Mesenchymal stem cell (in vitro differentiated cells and primary cell): Measurements from ENCODE around the gene IFNA21.
A peak's percentile ranks its signal among the peaks of the same experiment; 100 is the strongest.
"Not testable (repeated sequence)": the region's sequence is repeated elsewhere in the genome, so short reads cannot be mapped to it uniquely, and the experiment has no call there.

Experiments
- DNase-seq: peaks from one replicate; pipeline ENCODE4 v3.0.0-alpha.2; 2013
- H2AFZ ChIP-seq: one replicate; pipeline ENCODE4 v1.6.1; 2013; ENCODE audit warnings: low read depth, mild to moderate bottlenecking, control low read depth, inconsistent platforms, low read length, moderate library complexity
- H2AK5ac ChIP-seq: 2 replicates; pipeline ENCODE4 v1.6.1; 2013; ENCODE audit warnings: low read length, moderate library complexity, mild to moderate bottlenecking, inconsistent platforms; ENCODE audit not compliant: severe bottlenecking
- H2BK120ac ChIP-seq: one replicate; pipeline ENCODE4 v1.6.1; 2013; ENCODE audit warnings: low read depth, mild to moderate bottlenecking, inconsistent platforms, low read length, moderate library complexity
- H2BK12ac ChIP-seq, 2 experiments: one replicate each; pipeline ENCODE4 v1.6.1; 2013; ENCODE audit warnings: inconsistent platforms in 2 of 2, low read length in 2 of 2, mild to moderate bottlenecking in 2 of 2, moderate library complexity in 2 of 2, control low read depth in 1 of 2
- H2BK15ac ChIP-seq: one replicate; pipeline ENCODE4 v1.6.1; 2013; ENCODE audit warnings: mild to moderate bottlenecking, low read depth, inconsistent platforms; ENCODE audit not compliant: poor library complexity, severe bottlenecking
- H2BK5ac ChIP-seq: 2 replicates; pipeline ENCODE4 v1.6.1; 2013; ENCODE audit warnings: low read depth, mild to moderate bottlenecking, low read length, control low read depth, inconsistent platforms; ENCODE audit not compliant: poor library complexity, severe bottlenecking
- H3K14ac ChIP-seq, 2 experiments: one replicate each; pipeline ENCODE4 v1.6.1; 2013; ENCODE audit warnings: inconsistent platforms in 2 of 2, low read length in 2 of 2, control low read depth in 1 of 2, mild to moderate bottlenecking in 1 of 2, moderate library complexity in 1 of 2
- H3K18ac ChIP-seq, 2 experiments: one replicate each; pipeline ENCODE4 v1.6.1; 2013; ENCODE audit warnings: inconsistent platforms in 2 of 2, low read length in 2 of 2, control low read depth in 1 of 2, low read depth in 1 of 2, mild to moderate bottlenecking in 1 of 2
- H3K23ac ChIP-seq, 2 experiments: one replicate each; pipeline ENCODE4 v1.6.1; 2013; ENCODE audit warnings: inconsistent platforms in 2 of 2, low read length in 2 of 2, mild to moderate bottlenecking in 2 of 2, moderate library complexity in 2 of 2, control low read depth in 1 of 2
- H3K27ac ChIP-seq: 2 replicates; pipeline ENCODE4 v1.5.1; 2013; ENCODE audit warnings: mild to moderate bottlenecking, moderate library complexity, low read length, control low read depth, inconsistent platforms; ENCODE audit not compliant: poor library complexity, severe bottlenecking
- H3K27me3 ChIP-seq, 2 experiments: 2 replicates each; pipeline versions ENCODE4 v1.6.1 to v1.7.0; 2013; ENCODE audit warnings: low read length in 2 of 2, mild to moderate bottlenecking in 2 of 2, moderate library complexity in 2 of 2, control low read depth in 1 of 2, inconsistent platforms in 1 of 2; ENCODE audit not compliant: control insufficient read depth in 1 of 2, insufficient read depth in 1 of 2
- H3K36me3 ChIP-seq, 2 experiments: 2 replicates each; pipeline versions ENCODE4 v1.6.1 to v1.7.0; 2013; ENCODE audit warnings: low read length in 2 of 2, control low read depth in 1 of 2, inconsistent platforms in 1 of 2, low read depth in 1 of 2, mild to moderate bottlenecking in 1 of 2; ENCODE audit not compliant: insufficient read depth in 2 of 2, control insufficient read depth in 1 of 2
- H3K4ac ChIP-seq, 2 experiments: one replicate each; pipeline ENCODE4 v1.6.1; 2013; ENCODE audit warnings: inconsistent platforms in 2 of 2, low read length in 2 of 2, mild to moderate bottlenecking in 2 of 2, moderate library complexity in 2 of 2, control low read depth in 1 of 2, low read depth in 1 of 2
- H3K4me1 ChIP-seq: 2 replicates; pipeline ENCODE4 v1.6.1; 2013; ENCODE audit warnings: low read depth, low read length, control low read depth; ENCODE audit not compliant: control insufficient read depth, insufficient read depth
- H3K4me2 ChIP-seq: 2 replicates; pipeline ENCODE4 v1.6.1; 2013; ENCODE audit warnings: low read length, mild to moderate bottlenecking, inconsistent platforms; ENCODE audit not compliant: poor library complexity, severe bottlenecking
- H3K4me3 ChIP-seq, 2 experiments: 2 replicates each; pipeline versions ENCODE4 v1.5.1 to v1.7.0; 2013; ENCODE audit warnings: low read length in 2 of 2, mild to moderate bottlenecking in 2 of 2, control low read depth in 1 of 2, low read depth in 1 of 2; ENCODE audit not compliant: insufficient read depth in 1 of 2
- H3K79me1 ChIP-seq: replicated peaks from 2 replicates; pipeline ENCODE4 v1.6.1; 2013; ENCODE audit warnings: mild to moderate bottlenecking, control low read depth, low read length, inconsistent platforms; ENCODE audit not compliant: poor library complexity, severe bottlenecking
- H3K9ac ChIP-seq: 2 replicates; pipeline ENCODE4 v1.7.0; 2013; ENCODE audit warnings: mild to moderate bottlenecking, low read length, moderate library complexity
- H3K9me3 ChIP-seq: 2 replicates; pipeline ENCODE4 v1.7.0; 2013; ENCODE audit warnings: mild to moderate bottlenecking, low read length; ENCODE audit not compliant: control insufficient read depth
- H4K8ac ChIP-seq: one replicate; pipeline ENCODE4 v1.6.1; 2013; ENCODE audit warnings: inconsistent platforms, mild to moderate bottlenecking, low read length, moderate library complexity
- H4K91ac ChIP-seq: one replicate; pipeline ENCODE4 v1.6.1; 2013; ENCODE audit warnings: mild to moderate bottlenecking, low read length, inconsistent platforms
- WGBS: methylation state at CpG from one replicate; pipeline ENCODE4 v1.1.7; 2013; ENCODE audit warnings: mixed read lengths; 5-methylcytosine and 5-hydroxymethylcytosine counted together

The IFNA21 gene

DNA sequence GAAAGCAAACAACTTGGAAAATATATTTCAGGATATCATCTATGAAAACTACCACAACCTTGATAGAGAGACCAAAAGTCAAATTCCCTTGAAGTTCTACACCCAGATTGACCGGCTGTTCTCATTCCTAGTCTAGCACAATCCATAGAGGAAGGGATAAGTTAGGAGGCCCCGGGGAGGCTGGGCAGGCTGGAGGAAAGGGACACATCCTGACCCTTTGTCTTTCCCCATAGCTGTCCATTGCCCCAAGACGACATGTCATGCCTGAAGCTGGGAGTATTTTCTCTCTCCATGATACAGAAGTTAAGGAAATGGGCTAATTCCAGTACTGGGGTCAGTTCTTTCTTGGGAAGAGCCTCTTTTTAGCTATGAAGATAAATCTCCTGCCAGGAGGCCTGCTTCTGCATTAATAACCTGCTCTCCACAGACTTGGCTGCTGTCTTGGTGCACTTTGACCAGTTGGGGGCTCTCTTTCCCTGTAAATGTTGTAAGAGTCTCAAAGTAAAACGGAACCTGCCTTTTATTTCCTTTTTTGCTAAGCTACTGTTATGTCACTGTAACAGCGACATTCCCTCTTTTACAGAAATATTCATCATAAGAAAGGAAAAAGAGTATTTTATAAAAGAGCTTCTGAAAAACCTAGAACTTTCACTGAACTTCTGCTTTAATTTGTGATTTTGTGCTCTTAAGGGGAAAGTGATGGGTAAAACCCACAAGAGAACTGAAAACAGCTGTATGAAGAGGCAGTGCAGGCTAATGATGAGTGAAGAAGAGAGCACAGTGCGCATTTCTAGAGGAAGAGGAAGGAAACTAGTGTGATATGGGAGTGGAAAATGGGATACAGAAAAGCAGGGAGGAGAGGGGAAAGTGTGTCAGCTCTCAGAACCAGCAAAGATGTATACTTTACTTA lies 28.7 kb upstream of the IFNA21 start:
- not testable (repeated sequence) for H3K18ac ChIP-seq, H2BK120ac ChIP-seq, H3K9me3 ChIP-seq, H3K27ac ChIP-seq, H3K14ac ChIP-seq, H2BK12ac ChIP-seq, H2AFZ ChIP-seq, H3K36me3 ChIP-seq, H3K4me2 ChIP-seq, H3K4me1 ChIP-seq, H3K79me1 ChIP-seq, H4K8ac ChIP-seq, H2BK5ac ChIP-seq, H2BK15ac ChIP-seq, H2AK5ac ChIP-seq, H3K9ac ChIP-seq, H3K4me3 ChIP-seq, H3K23ac ChIP-seq, H3K4ac ChIP-seq, H4K91ac ChIP-seq
- 47% methylated on average over 1 of the region's 6 CpGs for WGBS
- peaks cover 3 to 17% of the 10 kb centered on the region in 2 experiments for H3K27me3 ChIP-seq
- DNase-seq: peak; percentile 3

DNA sequence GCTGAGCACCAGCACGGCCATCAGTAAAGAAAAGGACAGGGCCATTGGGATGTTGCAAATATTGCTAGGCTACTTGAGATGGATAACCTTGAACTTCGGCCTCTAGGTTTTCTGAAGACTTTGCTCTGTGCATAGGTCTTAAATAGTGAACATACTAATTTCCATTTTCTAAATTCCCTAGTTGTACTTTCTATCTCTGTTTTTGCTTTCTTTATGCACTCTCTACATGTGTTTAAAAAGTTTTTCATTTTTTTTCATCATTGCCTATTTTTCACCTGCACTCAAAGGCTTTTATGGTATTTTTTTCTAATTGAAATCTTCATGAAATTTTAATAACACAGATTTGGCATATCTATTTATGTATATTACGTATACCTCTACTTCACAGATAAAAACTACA lies 21.0 kb upstream of the IFNA21 start, which contains the start of gene IFNA4:
TSS of gene IFNA4 (minus strand) at position 101 of the 400 bp plus-strand sequence. CDS start at position 45, 56 bp downstream.
- not testable (repeated sequence) for H3K27me3 ChIP-seq, H4K91ac ChIP-seq, H2BK15ac ChIP-seq, H2AFZ ChIP-seq, H3K9ac ChIP-seq, H2BK5ac ChIP-seq, H3K4ac ChIP-seq, H4K8ac ChIP-seq, H3K18ac ChIP-seq, H3K27ac ChIP-seq, DNase-seq, H3K23ac ChIP-seq, H2BK120ac ChIP-seq, H3K4me3 ChIP-seq, H3K9me3 ChIP-seq, H3K14ac ChIP-seq, H3K36me3 ChIP-seq, H2AK5ac ChIP-seq, H2BK12ac ChIP-seq, H3K4me2 ChIP-seq, H3K79me1 ChIP-seq, H3K4me1 ChIP-seq
- WGBS: no CpG with 5 or more reads among the region's 3 CpGs

DNA sequence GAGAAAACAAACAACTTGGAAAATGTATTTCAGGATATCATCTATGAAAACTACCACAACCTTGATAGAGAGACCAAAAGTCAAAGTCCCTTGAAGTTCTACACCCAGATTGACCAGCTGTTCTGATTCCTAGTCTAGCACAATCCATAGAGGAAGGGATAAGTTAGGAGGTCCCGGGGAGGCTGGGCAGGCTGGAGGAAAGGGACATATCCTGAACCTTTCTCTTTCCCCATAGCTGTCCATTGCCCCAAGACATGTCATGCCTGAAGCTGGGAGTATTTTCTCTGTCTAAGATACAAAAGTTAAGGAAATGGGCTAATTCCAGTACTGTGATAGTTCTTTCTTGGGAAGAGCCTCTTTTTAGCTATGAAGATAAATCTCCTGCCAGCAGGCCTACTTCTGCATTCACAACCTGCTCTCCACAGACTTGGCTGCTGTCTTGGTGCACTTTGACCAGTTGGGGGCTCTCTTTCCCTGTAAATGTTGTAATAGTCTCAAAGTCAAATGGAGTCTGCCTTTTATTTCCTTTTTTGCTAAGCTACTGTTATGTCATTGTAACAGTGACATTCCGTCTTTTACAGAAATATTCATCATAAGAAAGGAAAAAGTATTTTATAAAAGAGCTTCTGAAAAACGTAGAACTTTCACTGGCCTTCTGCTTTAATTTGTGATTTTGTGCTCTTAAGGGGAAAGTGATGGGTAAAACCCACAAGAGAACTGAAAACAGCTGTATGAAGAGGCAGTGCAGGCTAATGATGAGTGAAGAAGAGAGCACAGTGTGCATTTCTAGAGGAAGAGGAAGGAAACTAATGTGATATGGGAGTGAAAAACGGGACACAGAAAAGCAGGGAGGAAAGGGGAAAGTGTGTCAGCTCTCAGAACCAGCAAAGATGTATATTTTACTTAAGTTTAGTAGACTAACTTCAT lies 16.6 kb upstream of the IFNA21 start:
- WGBS: 35% methylated on average over 2 of the region's 4 CpGs
- not testable (repeated sequence) for H3K14ac ChIP-seq, H3K27ac ChIP-seq, H2BK5ac ChIP-seq, H3K9ac ChIP-seq, H2BK15ac ChIP-seq, H4K91ac ChIP-seq, H2BK120ac ChIP-seq, H4K8ac ChIP-seq, H3K36me3 ChIP-seq, H3K9me3 ChIP-seq, H3K23ac ChIP-seq, H2AFZ ChIP-seq, H3K4me2 ChIP-seq, H3K4ac ChIP-seq, H3K79me1 ChIP-seq, H2BK12ac ChIP-seq, H2AK5ac ChIP-seq, H3K18ac ChIP-seq, H3K4me1 ChIP-seq, H3K4me3 ChIP-seq
- peak; percentile 5 for DNase-seq
- peaks cover 5 to 12% of the 10 kb centered on the region in 2 experiments for H3K27me3 ChIP-seq

DNA sequence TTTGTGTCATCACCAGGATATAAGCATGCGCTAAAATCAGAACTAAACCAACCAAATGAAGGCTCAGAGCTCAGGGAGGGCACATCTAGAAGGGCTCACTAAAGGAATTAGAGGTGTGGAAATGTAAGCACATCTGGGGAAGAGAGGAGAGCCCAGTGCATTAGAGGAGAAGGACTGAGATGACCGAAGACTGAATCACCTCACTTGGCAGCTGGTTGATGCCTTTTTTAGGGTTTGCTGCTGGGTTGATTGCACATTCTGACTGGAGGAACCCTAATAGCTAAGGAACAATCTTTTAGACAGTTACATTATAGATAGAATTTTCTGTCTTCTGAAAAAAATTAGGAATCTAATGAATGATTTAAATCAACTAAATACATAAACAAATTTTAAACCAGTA lies 8.2 kb upstream of the IFNA21 start:
- Histone ChIP-seq H3K4me3 (no peak overlapping the region), H3K4ac (no peak overlapping the region), H3K36me3 (no peaks in the 10 kb centered on the region), H3K18ac (no peak overlapping the region), H3K27ac (no peak overlapping the region), H3K9ac (no peak overlapping the region), H3K27me3 (peaks cover 4 to 12% of the 10 kb centered on the region in 2 experiments), H3K9me3 (no peaks in the 10 kb centered on the region), H3K4me2 (no peak overlapping the region), H4K91ac (no peak overlapping the region), H2BK5ac (no peak overlapping the region), H2BK15ac (no peak overlapping the region), H2AFZ (no peak overlapping the region), H3K4me1 (no peaks in the 10 kb centered on the region), H3K14ac (no peak overlapping the region), H3K23ac (no peak overlapping the region), H2BK120ac (no peak overlapping the region), H3K79me1 (no peaks in the 10 kb centered on the region), H4K8ac (no peak overlapping the region), H2BK12ac (no peak overlapping the region), H2AK5ac (no peak overlapping the region)
- DNase-seq: no peak
- WGBS: 100% methylated on average over 2 of the region's 2 CpGs
